Measurements from ENCODE around the gene ZHX3.

GRCh38 chr20:41264819-41265218 lies 52.7 kb downstream of the ZHX3 start:
- TF ChIP-seq, protein P1, sequence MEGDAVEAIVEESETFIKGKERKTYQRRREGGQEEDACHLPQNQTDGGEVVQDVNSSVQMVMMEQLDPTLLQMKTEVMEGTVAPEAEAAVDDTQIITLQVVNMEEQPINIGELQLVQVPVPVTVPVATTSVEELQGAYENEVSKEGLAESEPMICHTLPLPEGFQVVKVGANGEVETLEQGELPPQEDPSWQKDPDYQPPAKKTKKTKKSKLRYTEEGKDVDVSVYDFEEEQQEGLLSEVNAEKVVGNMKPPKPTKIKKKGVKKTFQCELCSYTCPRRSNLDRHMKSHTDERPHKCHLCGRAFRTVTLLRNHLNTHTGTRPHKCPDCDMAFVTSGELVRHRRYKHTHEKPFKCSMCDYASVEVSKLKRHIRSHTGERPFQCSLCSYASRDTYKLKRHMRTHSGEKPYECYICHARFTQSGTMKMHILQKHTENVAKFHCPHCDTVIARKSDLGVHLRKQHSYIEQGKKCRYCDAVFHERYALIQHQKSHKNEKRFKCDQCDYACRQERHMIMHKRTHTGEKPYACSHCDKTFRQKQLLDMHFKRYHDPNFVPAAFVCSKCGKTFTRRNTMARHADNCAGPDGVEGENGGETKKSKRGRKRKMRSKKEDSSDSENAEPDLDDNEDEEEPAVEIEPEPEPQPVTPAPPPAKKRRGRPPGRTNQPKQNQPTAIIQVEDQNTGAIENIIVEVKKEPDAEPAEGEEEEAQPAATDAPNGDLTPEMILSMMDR (IDR thresholded peaks at IDR 0.05; ENCODE audit: low read depth, low read length): no peak
- TF ChIP-seq MYC (IDR thresholded peaks at IDR 0.05; ENCODE audit: low read depth, low read length): no peak
